HL-60 (cell line): ENCODE data around the gene GM2A.

Source experiments
- DNase-seq, 2 experiments: peaks; one replicate each; pipeline ENCODE4 v3.0.0-alpha.2; 2010 to 2020; ENCODE audit warnings: low read depth in 1 of 2, low spot score in 1 of 2
- H3K27ac ChIP-seq: fragments of 250-450 bp; sonication (Bioruptor Pico); replicated peaks from 2 replicates; pipeline ENCODE4 v1.5.1; 2020; ENCODE audit warnings: mild to moderate bottlenecking, moderate library complexity
- H3K27me3 ChIP-seq: fragments of 250-450 bp; sonication (Bioruptor Pico); 2 replicates; pipeline ENCODE4 v1.5.1; 2021; ENCODE audit warnings: mild to moderate bottlenecking, moderate library complexity; ENCODE audit not compliant: insufficient read depth, poor library complexity, severe bottlenecking
- H3K4me3 ChIP-seq: replicated peaks from 2 replicates; pipeline ENCODE4 v1.5.1; 2011; ENCODE audit warnings: mild to moderate bottlenecking, control low read depth, low read length; ENCODE audit not compliant: insufficient read depth
- CTCF ChIP-seq: IDR thresholded peaks from one replicate; pipeline ENCODE4 v1.5.1; 2011; ENCODE audit warnings: low read length, control low read depth, inconsistent platforms; ENCODE audit not compliant: insufficient read depth
- GABPA ChIP-seq: IDR thresholded peaks from 2 replicates; pipeline ENCODE4 v1.6.1; 2012; ENCODE audit warnings: low read depth
- POLR2AphosphoS5 ChIP-seq: IDR thresholded peaks from 2 replicates; pipeline ENCODE4 v1.6.1; 2012; ENCODE audit warnings: low read depth
- REST ChIP-seq: IDR thresholded peaks from 2 replicates; pipeline ENCODE4 v1.6.1; 2012; ENCODE audit warnings: low read depth; ENCODE audit not compliant: insufficient replicate concordance
- SPI1 ChIP-seq: IDR thresholded peaks from 2 replicates; pipeline ENCODE4 v1.6.1; 2012; ENCODE audit warnings: low read depth, mild to moderate bottlenecking, borderline replicate concordance

Gene GM2A

GRCh38 chr5:151248651-151249050 is 4.3 kb upstream of the GM2A start:
- Histone ChIP-seq H3K27ac (no peak overlapping the region), H3K4me3 (no peak overlapping the region), H3K27me3 (no peaks in the 10 kb centered on the region)
- no peak for DNase-seq
- TF ChIP-seq GABPA (no peak), REST (no peak), SPI1 (no peak), CTCF (no peak), POLR2AphosphoS5 (no peak)

DNA sequence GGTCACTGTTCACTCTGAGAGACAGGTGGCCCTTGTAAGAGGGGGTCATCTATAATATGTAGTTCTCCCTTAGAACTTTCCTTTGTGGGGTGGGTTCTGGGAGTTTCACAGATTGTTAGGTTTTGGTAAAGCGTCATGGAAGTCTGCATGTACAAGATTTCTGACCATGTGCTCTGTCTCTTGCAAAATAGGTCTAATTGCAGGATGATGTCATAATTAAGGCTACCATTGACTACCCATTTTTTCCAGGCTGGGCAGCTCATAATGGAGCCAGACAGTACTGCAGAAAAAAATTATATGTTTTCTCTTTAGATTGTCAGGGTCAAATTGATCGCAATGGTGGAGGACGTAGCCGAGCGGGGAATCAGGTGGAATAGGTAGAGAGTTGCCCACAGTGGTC is 3.7 kb upstream of the GM2A start:
- Histone ChIP-seq H3K27me3 (no peaks in the 10 kb centered on the region), H3K27ac (no peak overlapping the region), H3K4me3 (no peak overlapping the region)
- DNase-seq: no peak
- TF ChIP-seq REST: no peak
- TF ChIP-seq SPI1: no peak
- TF ChIP-seq CTCF: no peak
- no peak for TF ChIP-seq POLR2AphosphoS5
- TF ChIP-seq GABPA: no peak

- no peak overlapping the region for H3K4me3 ChIP-seq
- no peak for DNase-seq
- no peak overlapping the region for H3K27ac ChIP-seq
- H3K27me3 ChIP-seq: no peaks in the 10 kb centered on the region
- no peak for TF ChIP-seq GABPA
Measured at GRCh38 chr5:151250346-151251000, 2.5 kb upstream of the GM2A start.

GRCh38 chr5:151251001-151251551 is 1.9 kb upstream of the GM2A start:
- DNase-seq: no peak

More at GRCh38 chr5:151251001-151251551, 1.9 kb upstream of the GM2A start:
- TF ChIP-seq REST (no peak), SPI1 (no peak), GABPA (no peak), CTCF (no peak), POLR2AphosphoS5 (no peak)
- H3K4me3 ChIP-seq: no peak overlapping the region
- no peaks in the 10 kb centered on the region for H3K27me3 ChIP-seq
- H3K27ac ChIP-seq: no peak overlapping the region
